ENCODE measurements around the gene PKN2.

DNA sequence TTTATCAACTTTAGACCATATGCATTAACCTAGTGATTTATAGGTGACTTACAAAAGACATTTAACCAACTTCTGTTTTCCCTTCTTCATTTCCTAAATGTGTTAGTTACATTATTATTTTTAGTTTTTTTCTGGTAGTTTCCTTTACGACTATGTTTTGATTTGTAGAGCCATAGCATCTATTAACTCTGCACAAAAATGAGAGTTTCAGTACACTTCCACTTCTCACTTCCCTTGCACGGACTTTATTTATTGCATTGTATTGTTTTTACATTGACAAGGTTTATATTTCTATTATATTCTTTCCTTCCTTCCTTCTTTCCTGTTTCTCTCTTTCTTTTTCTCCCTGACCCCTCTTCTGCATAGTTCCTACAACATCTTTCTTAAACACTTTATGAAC is 14.7 kb downstream of the PKN2 start:
- TF ChIP-seq, protein P1, sequence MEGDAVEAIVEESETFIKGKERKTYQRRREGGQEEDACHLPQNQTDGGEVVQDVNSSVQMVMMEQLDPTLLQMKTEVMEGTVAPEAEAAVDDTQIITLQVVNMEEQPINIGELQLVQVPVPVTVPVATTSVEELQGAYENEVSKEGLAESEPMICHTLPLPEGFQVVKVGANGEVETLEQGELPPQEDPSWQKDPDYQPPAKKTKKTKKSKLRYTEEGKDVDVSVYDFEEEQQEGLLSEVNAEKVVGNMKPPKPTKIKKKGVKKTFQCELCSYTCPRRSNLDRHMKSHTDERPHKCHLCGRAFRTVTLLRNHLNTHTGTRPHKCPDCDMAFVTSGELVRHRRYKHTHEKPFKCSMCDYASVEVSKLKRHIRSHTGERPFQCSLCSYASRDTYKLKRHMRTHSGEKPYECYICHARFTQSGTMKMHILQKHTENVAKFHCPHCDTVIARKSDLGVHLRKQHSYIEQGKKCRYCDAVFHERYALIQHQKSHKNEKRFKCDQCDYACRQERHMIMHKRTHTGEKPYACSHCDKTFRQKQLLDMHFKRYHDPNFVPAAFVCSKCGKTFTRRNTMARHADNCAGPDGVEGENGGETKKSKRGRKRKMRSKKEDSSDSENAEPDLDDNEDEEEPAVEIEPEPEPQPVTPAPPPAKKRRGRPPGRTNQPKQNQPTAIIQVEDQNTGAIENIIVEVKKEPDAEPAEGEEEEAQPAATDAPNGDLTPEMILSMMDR (IDR thresholded peaks at IDR 0.05; ENCODE audit: borderline replicate concordance, extremely low read depth, low read length, poor library complexity, severe bottlenecking): no peak
- no peak for TF ChIP-seq EZH2 (IDR thresholded peaks at IDR 0.05; ENCODE audit: borderline replicate concordance, low read depth, low read length, severe bottlenecking)

Measured in DND-41 (cell line).